HL-60 (cell line): ENCODE results near the gene PDE11A.

Source experiments
- POLR2AphosphoS5 ChIP-seq: IDR thresholded peaks from 2 replicates; pipeline ENCODE4 v1.6.1; 2012; ENCODE audit warnings: low read depth
- SPI1 ChIP-seq: IDR thresholded peaks from 2 replicates; pipeline ENCODE4 v1.6.1; 2012; ENCODE audit warnings: low read depth, mild to moderate bottlenecking, borderline replicate concordance
- TF ChIP-seq, protein P1 (sequence below): IDR thresholded peaks from one replicate; pipeline ENCODE4 v1.5.1; 2011; ENCODE audit warnings: low read length, control low read depth, inconsistent platforms; ENCODE audit not compliant: insufficient read depth
- TF ChIP-seq, protein P2 (sequence below): IDR thresholded peaks from 2 replicates; pipeline ENCODE4 v1.6.1; 2012; ENCODE audit warnings: low read depth; ENCODE audit not compliant: insufficient replicate concordance

DNA sequence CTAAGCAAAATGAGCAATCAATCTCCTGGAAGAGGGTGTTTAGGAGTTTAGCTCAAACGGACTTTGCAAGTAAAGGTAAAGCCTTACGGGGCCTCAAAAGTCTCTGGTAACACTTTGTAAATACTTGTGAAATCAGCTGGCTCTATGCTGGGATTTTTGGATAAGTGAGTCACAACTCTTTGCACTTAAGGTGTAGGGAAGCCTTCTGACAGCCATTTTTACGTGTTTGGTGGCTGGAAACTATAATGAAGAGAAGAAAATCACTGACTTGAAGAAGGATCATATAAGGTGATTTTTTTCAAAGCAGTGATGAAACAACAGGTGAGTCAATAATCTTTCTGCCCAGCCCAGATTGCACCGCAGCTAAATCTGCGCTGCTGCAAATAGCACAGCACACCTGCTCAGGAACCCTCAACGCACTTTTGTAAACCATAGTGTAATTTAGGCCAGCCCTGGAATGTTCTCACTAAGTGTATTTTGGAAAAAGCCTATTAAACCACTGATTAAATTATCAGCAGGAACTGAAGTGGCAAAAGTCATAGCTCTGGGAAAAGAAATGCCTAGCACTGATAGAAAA lies 461.2 kb downstream of the PDE11A start:
- TF ChIP-seq, protein P1, sequence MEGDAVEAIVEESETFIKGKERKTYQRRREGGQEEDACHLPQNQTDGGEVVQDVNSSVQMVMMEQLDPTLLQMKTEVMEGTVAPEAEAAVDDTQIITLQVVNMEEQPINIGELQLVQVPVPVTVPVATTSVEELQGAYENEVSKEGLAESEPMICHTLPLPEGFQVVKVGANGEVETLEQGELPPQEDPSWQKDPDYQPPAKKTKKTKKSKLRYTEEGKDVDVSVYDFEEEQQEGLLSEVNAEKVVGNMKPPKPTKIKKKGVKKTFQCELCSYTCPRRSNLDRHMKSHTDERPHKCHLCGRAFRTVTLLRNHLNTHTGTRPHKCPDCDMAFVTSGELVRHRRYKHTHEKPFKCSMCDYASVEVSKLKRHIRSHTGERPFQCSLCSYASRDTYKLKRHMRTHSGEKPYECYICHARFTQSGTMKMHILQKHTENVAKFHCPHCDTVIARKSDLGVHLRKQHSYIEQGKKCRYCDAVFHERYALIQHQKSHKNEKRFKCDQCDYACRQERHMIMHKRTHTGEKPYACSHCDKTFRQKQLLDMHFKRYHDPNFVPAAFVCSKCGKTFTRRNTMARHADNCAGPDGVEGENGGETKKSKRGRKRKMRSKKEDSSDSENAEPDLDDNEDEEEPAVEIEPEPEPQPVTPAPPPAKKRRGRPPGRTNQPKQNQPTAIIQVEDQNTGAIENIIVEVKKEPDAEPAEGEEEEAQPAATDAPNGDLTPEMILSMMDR: no peak
- TF ChIP-seq POLR2AphosphoS5 (no peak), SPI1 (no peak)
- TF ChIP-seq, protein P2, sequence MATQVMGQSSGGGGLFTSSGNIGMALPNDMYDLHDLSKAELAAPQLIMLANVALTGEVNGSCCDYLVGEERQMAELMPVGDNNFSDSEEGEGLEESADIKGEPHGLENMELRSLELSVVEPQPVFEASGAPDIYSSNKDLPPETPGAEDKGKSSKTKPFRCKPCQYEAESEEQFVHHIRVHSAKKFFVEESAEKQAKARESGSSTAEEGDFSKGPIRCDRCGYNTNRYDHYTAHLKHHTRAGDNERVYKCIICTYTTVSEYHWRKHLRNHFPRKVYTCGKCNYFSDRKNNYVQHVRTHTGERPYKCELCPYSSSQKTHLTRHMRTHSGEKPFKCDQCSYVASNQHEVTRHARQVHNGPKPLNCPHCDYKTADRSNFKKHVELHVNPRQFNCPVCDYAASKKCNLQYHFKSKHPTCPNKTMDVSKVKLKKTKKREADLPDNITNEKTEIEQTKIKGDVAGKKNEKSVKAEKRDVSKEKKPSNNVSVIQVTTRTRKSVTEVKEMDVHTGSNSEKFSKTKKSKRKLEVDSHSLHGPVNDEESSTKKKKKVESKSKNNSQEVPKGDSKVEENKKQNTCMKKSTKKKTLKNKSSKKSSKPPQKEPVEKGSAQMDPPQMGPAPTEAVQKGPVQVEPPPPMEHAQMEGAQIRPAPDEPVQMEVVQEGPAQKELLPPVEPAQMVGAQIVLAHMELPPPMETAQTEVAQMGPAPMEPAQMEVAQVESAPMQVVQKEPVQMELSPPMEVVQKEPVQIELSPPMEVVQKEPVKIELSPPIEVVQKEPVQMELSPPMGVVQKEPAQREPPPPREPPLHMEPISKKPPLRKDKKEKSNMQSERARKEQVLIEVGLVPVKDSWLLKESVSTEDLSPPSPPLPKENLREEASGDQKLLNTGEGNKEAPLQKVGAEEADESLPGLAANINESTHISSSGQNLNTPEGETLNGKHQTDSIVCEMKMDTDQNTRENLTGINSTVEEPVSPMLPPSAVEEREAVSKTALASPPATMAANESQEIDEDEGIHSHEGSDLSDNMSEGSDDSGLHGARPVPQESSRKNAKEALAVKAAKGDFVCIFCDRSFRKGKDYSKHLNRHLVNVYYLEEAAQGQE: no peak
